ENCODE results near the gene AZIN2. TPM values are rescaled to one million over a fixed set of nuclear protein-coding genes. Genes with fewer than 3 reads are reported as not detected.

AZIN2 gene
- total and polyA plus RNA-seq, 9 donors: 4.1 to 15.7 (median 9.4) TPM

- Histone ChIP-seq H3K9me3 (no peaks in the 10 kb centered on the region), H3K4me1 (ENCODE audit: insufficient read depth) (no peaks in the 10 kb centered on the region), H3K36me3 (no peaks in the 10 kb centered on the region), H3K27ac (no peak overlapping the region), H3K27me3 (no peaks in the 10 kb centered on the region), H3K4me3 (no peak overlapping the region)
- no peak for DNase-seq
- intact Hi-C loops (cut with DNase I): no loop called here
- TF ChIP-seq POLR2A (IDR thresholded peaks at IDR 0.05): no peak
- TF ChIP-seq EP300 (IDR thresholded peaks at IDR 0.05): no peak
These were observed 29.5 kb downstream of the AZIN2 start for GRCh38 chr1:33110477-33110876.

GRCh38 chr1:33111965-33112364, 31.0 kb downstream of the AZIN2 start:
- no peak overlapping the region for H3K27ac ChIP-seq
- no peak overlapping the region for H3K4me3 ChIP-seq
- no peaks in the 10 kb centered on the region for H3K9me3 ChIP-seq
- WGBS, 3 donors: 38 to 51% (median 46%) methylated on average over 3 of the region's 3 CpGs
- no peak for TF ChIP-seq EP300 (IDR thresholded peaks at IDR 0.05)
- no peak for TF ChIP-seq CTCF (IDR thresholded peaks at IDR 0.05)
- TF ChIP-seq POLR2A (IDR thresholded peaks at IDR 0.05): no peak
- intact Hi-C loops (cut with DNase I): no loop called here
- H3K27me3 ChIP-seq: no peaks in the 10 kb centered on the region
- DNase-seq: no peak
- H3K4me1 ChIP-seq (ENCODE audit: insufficient read depth): no peaks in the 10 kb centered on the region
- H3K36me3 ChIP-seq: no peaks in the 10 kb centered on the region

GRCh38 chr1:33117440-33118085, 36.6 kb downstream of the AZIN2 start:
- DNase-seq: no peak
- TF ChIP-seq POLR2A (IDR thresholded peaks at IDR 0.05) (no peak), CTCF (IDR thresholded peaks at IDR 0.05) (no peak), EP300 (IDR thresholded peaks at IDR 0.05) (no peak)
- no peaks in the 10 kb centered on the region for H3K9me3 ChIP-seq
- H3K4me1 ChIP-seq (ENCODE audit: insufficient read depth): no peaks in the 10 kb centered on the region
- intact Hi-C loops (cut with DNase I): no loop called here
- H3K27ac ChIP-seq: no peak overlapping the region
- H3K27me3 ChIP-seq: no peaks in the 10 kb centered on the region
- no peaks in the 10 kb centered on the region for H3K36me3 ChIP-seq
- 91 to 94% (median 91%) methylated on average over 13 of the region's 13 CpGs for WGBS, 3 donors
- no peak overlapping the region for H3K4me3 ChIP-seq

- DNase-seq: no peak
- no peak overlapping the region for H3K27ac ChIP-seq
- intact Hi-C loops (cut with DNase I): no loop called here
- 65 to 69% (median 66%) methylated on average over 4 of the region's 4 CpGs for WGBS, 3 donors
- no peaks in the 10 kb centered on the region for H3K36me3 ChIP-seq
- no peaks in the 10 kb centered on the region for H3K9me3 ChIP-seq
- TF ChIP-seq CTCF (IDR thresholded peaks at IDR 0.05): no peak
- no peak for TF ChIP-seq POLR2A (IDR thresholded peaks at IDR 0.05)
- no peak for TF ChIP-seq EP300 (IDR thresholded peaks at IDR 0.05)
- no peaks in the 10 kb centered on the region for H3K4me1 ChIP-seq (ENCODE audit: insufficient read depth)
- no peak overlapping the region for H3K4me3 ChIP-seq
- no peaks in the 10 kb centered on the region for H3K27me3 ChIP-seq
These were observed 37.3 kb downstream of the AZIN2 start for GRCh38 chr1:33118274-33118673.

GRCh38 chr1:33119050-33119449, 38.1 kb downstream of the AZIN2 start:
- Histone ChIP-seq H3K4me3 (no peak overlapping the region), H3K9me3 (no peaks in the 10 kb centered on the region), H3K4me1 (ENCODE audit: insufficient read depth) (no peaks in the 10 kb centered on the region), H3K36me3 (no peaks in the 10 kb centered on the region), H3K27me3 (no peaks in the 10 kb centered on the region), H3K27ac (no peak overlapping the region)
- DNase-seq: no peak
- 81 to 91% (median 86%) methylated on average over 2 of the region's 2 CpGs for WGBS, 3 donors
- TF ChIP-seq CTCF (IDR thresholded peaks at IDR 0.05) (no peak), POLR2A (IDR thresholded peaks at IDR 0.05) (no peak), EP300 (IDR thresholded peaks at IDR 0.05) (no peak)
- intact Hi-C loops (cut with DNase I): no loop called here

All from ovary (tissue), 9 donors.